ENCODE data around the gene NTSR2.

- no peak for TF ChIP-seq RARB (CRISPR knock-in tag; IDR thresholded peaks at IDR 0.05)
- no peak for TF ChIP-seq ESRRA (IDR thresholded peaks at IDR 0.05; ENCODE audit: borderline replicate concordance, low read length)
- TF ChIP-seq CBX2 (IDR thresholded peaks at IDR 0.05; ENCODE audit: borderline replicate concordance, low read depth): no peak
Measured at GRCh38 chr2:11649093-11649492, 20.9 kb downstream of the NTSR2 start.

Measured in A549 (cell line).